T-helper 17 cell (primary cell): ENCODE measurements around the gene RAPGEF1. TPM values are rescaled to one million over a fixed set of nuclear protein-coding genes. Genes with fewer than 3 reads are reported as not detected.

Experiments used
- ATAC-seq: fragments of 150-1000 bp; cut with Tn5 transposase; 2 replicates; pipeline ENCODE4 v1.10.0; 2021; ENCODE audit warnings: mild to moderate bottlenecking, moderate library complexity
- DNase-seq, 3 donors: peaks; one replicate each; pipeline versions ENCODE4 v3.0.0 to v3.0.0-alpha.2; 2020 to 2021
- H3K9me3 ChIP-seq: one replicate; pipeline ENCODE4 v1.7.0; 2013; ENCODE audit warnings: low read length, mild to moderate bottlenecking; ENCODE audit not compliant: control insufficient read depth, poor library complexity, severe bottlenecking
- H3K27ac Mint-ChIP-seq: one replicate; pipeline ENCODE4 v1.8.0; 2022; ENCODE audit warnings: mild to moderate bottlenecking, moderate library complexity, mixed read lengths
- H3K27me3 Mint-ChIP-seq: one replicate; pipeline ENCODE4 v1.8.0; 2022; ENCODE audit warnings: mixed read lengths
- H3K36me3 Mint-ChIP-seq: one replicate; pipeline ENCODE4 v1.8.0; 2022; ENCODE audit warnings: low read depth, mixed read lengths
- H3K4me1 Mint-ChIP-seq: one replicate; pipeline ENCODE4 v1.8.0; 2022; ENCODE audit warnings: mild to moderate bottlenecking, mixed read lengths
- H3K4me3 Mint-ChIP-seq: one replicate; pipeline ENCODE4 v1.8.0; 2022; ENCODE audit warnings: mild to moderate bottlenecking, moderate library complexity, mixed read lengths
- total RNA-seq, 4 donors: library from RNA in 2 of 4; stranded (reverse) in 2 of 4; gene quantifications; one replicate each; pipeline ENCODE4 v1.2.3 and lab custom pipeline; 2022 to 2026

The RAPGEF1 gene
- total RNA-seq, 2 donors from 2014 or later: 176 to 209 TPM

GRCh38 chr9:131582056-131582455 is 157.8 kb downstream of the RAPGEF1 start:
- peaks cover 4% of the 10 kb centered on the region for H3K36me3 Mint-ChIP-seq

GRCh38 chr9:131580358-131580757 is 159.5 kb downstream of the RAPGEF1 start:
- Mint-ChIP-seq H3K36me3 (peaks cover 4% of the 10 kb centered on the region), H3K27ac (no peak overlapping the region), H3K27me3 (no peaks in the 10 kb centered on the region), H3K4me1 (peaks cover 21% of the 10 kb centered on the region), H3K4me3 (no peak overlapping the region)
- no peak for DNase-seq
- no peaks in the 10 kb centered on the region for H3K9me3 ChIP-seq
- ATAC-seq: no peak

More at GRCh38 chr9:131582056-131582455, 157.8 kb downstream of the RAPGEF1 start:
- no peaks in the 10 kb centered on the region for H3K27me3 Mint-ChIP-seq
- no peak overlapping the region for H3K4me3 Mint-ChIP-seq
- H3K4me1 Mint-ChIP-seq: peaks cover 28% of the 10 kb centered on the region
- no peak overlapping the region for H3K27ac Mint-ChIP-seq
- no peaks in the 10 kb centered on the region for H3K9me3 ChIP-seq
- no peak for ATAC-seq
- DNase-seq: no peak

- no peaks in the 10 kb centered on the region for H3K9me3 ChIP-seq
- Mint-ChIP-seq H3K4me3 (no peak overlapping the region), H3K4me1 (peaks cover 17% of the 10 kb centered on the region), H3K36me3 (peaks cover 4% of the 10 kb centered on the region), H3K27me3 (no peaks in the 10 kb centered on the region), H3K27ac (peak overlapping the region; percentile 90)
- DNase-seq (no peak), ATAC-seq (no peak)
Observed at GRCh38 chr9:131579789-131580211, 160.1 kb downstream of the RAPGEF1 start.

- Mint-ChIP-seq H3K36me3 (peaks cover 4% of the 10 kb centered on the region), H3K27ac (peak overlapping the region; percentile 90), H3K4me3 (peak overlapping the region; percentile 74), H3K4me1 (peaks cover 15% of the 10 kb centered on the region), H3K27me3 (no peaks in the 10 kb centered on the region)
- no peak for DNase-seq
- H3K9me3 ChIP-seq: no peaks in the 10 kb centered on the region
- peak; percentile 91 for ATAC-seq
Observed at GRCh38 chr9:131578731-131579504, 161.0 kb downstream of the RAPGEF1 start.

- Mint-ChIP-seq H3K36me3 (peaks cover 2% of the 10 kb centered on the region), H3K4me1 (peaks cover 13% of the 10 kb centered on the region), H3K4me3 (peak overlapping the region; percentile 61), H3K27ac (peak overlapping the region; percentile 90), H3K27me3 (no peaks in the 10 kb centered on the region)
- ATAC-seq: no peak
- H3K9me3 ChIP-seq: no peaks in the 10 kb centered on the region
- DNase-seq: no peak
Observed at GRCh38 chr9:131578021-131578420, 161.9 kb downstream of the RAPGEF1 start.

GRCh38 chr9:131577005-131578000 is 162.6 kb downstream of the RAPGEF1 start:
- Mint-ChIP-seq H3K27me3 (no peaks in the 10 kb centered on the region), H3K27ac (peak overlapping the region; percentile 90), H3K4me3 (peak overlapping the region; percentile 76), H3K36me3 (peaks cover 2% of the 10 kb centered on the region), H3K4me1 (peaks cover 13% of the 10 kb centered on the region)
- DNase-seq (no peak), ATAC-seq (no peak)
- H3K9me3 ChIP-seq: no peaks in the 10 kb centered on the region

GRCh38 chr9:131575946-131576853 is 163.7 kb downstream of the RAPGEF1 start:
- DNase-seq (no peak), ATAC-seq (no peak)
- Mint-ChIP-seq H3K27ac (peak overlapping the region; percentile 27), H3K4me1 (peaks cover 12% of the 10 kb centered on the region), H3K4me3 (no peak overlapping the region), H3K27me3 (no peaks in the 10 kb centered on the region), H3K36me3 (peaks cover 2% of the 10 kb centered on the region)
- H3K9me3 ChIP-seq: no peaks in the 10 kb centered on the region

- no peak overlapping the region for H3K4me3 Mint-ChIP-seq
- ATAC-seq (no peak), DNase-seq (no peak)
- peak overlapping the region; percentile 29 for H3K27ac Mint-ChIP-seq
- H3K4me1 Mint-ChIP-seq: peaks cover 14% of the 10 kb centered on the region
- H3K27me3 Mint-ChIP-seq: no peaks in the 10 kb centered on the region
- peaks cover 3% of the 10 kb centered on the region for H3K36me3 Mint-ChIP-seq
- no peaks in the 10 kb centered on the region for H3K9me3 ChIP-seq
Observed at GRCh38 chr9:131574730-131575640, 164.9 kb downstream of the RAPGEF1 start.

- ATAC-seq (peak; percentile 14), DNase-seq (no peak)
- Mint-ChIP-seq H3K27ac (no peak overlapping the region), H3K4me3 (no peak overlapping the region), H3K27me3 (no peaks in the 10 kb centered on the region), H3K4me1 (peaks cover 8% of the 10 kb centered on the region), H3K36me3 (peaks cover 3% of the 10 kb centered on the region)
- H3K9me3 ChIP-seq: no peaks in the 10 kb centered on the region
Observed at GRCh38 chr9:131567910-131568309, 172.0 kb downstream of the RAPGEF1 start.

- Mint-ChIP-seq H3K4me1 (peaks cover 7% of the 10 kb centered on the region), H3K27me3 (no peaks in the 10 kb centered on the region), H3K27ac (peak overlapping the region; percentile 63), H3K36me3 (peaks cover 3% of the 10 kb centered on the region), H3K4me3 (no peak overlapping the region)
- ATAC-seq (no peak), DNase-seq (no peak)
- H3K9me3 ChIP-seq: no peaks in the 10 kb centered on the region
Observed at GRCh38 chr9:131566158-131566557, 173.7 kb downstream of the RAPGEF1 start.

GRCh38 chr9:131565369-131565768 is 174.5 kb downstream of the RAPGEF1 start:
- peak overlapping the region; percentile 21 for H3K27ac Mint-ChIP-seq
- H3K9me3 ChIP-seq: no peaks in the 10 kb centered on the region
- ATAC-seq: no peak
- H3K27me3 Mint-ChIP-seq: no peaks in the 10 kb centered on the region
- H3K4me3 Mint-ChIP-seq: no peak overlapping the region
- peaks cover 6% of the 10 kb centered on the region for H3K4me1 Mint-ChIP-seq
- peaks cover 3% of the 10 kb centered on the region for H3K36me3 Mint-ChIP-seq
- DNase-seq: no peak
